Activated CD8-positive, alpha-beta memory T cell treated with anti-CD3 and anti-CD28 coated beads, Interleukin-2, amount 10 ng/mL, durations not matched to agents 7 days and 5 days (primary cell): ENCODE results near the gene ADAM12. TPM values are rescaled to one million over a fixed set of nuclear protein-coding genes. Genes with fewer than 3 reads are reported as not detected.
"Not testable (repeated sequence)": the region's sequence is repeated elsewhere in the genome, so short reads cannot be mapped to it uniquely, and the experiment has no call there.

Experiments used
- ATAC-seq: fragments of 150-1000 bp; cut with Tn5 transposase; one replicate; pipeline ENCODE4 v1.10.0; 2021; ENCODE audit warnings: moderate library complexity
- CTCF ChIA-PET: fragments of 350-600 bp; sonication (Branson Sonifier 250); formaldehyde crosslinking; loops from one replicate; lab custom pipeline; 2021; ENCODE audit warnings: antibody characterized with exemption; lab: Charles Lee
- DNase-seq: peaks from one replicate; pipeline ENCODE4 v3.0.0-alpha.2; 2020
- H3K27ac Mint-ChIP-seq: one replicate; pipeline ENCODE4 v1.8.0; 2021; ENCODE audit warnings: mild to moderate bottlenecking, mixed read lengths
- H3K27me3 Mint-ChIP-seq: one replicate; pipeline ENCODE4 v1.8.0; 2021; ENCODE audit warnings: mixed read lengths
- H3K36me3 Mint-ChIP-seq: one replicate; pipeline ENCODE4 v1.8.0; 2021; ENCODE audit warnings: mild to moderate bottlenecking, mixed read lengths
- H3K4me1 Mint-ChIP-seq: one replicate; pipeline ENCODE4 v1.8.0; 2021; ENCODE audit warnings: mixed read lengths
- H3K4me3 Mint-ChIP-seq: one replicate; pipeline ENCODE4 v1.8.0; 2021; ENCODE audit warnings: mild to moderate bottlenecking, moderate library complexity, mixed read lengths
- H3K9me3 Mint-ChIP-seq: one replicate; pipeline ENCODE4 v1.8.0; 2022; ENCODE audit warnings: low read depth, mixed read lengths
- total RNA-seq, 2 experiments: library from RNA; stranded (reverse); gene quantifications; one replicate each; pipeline ENCODE4 v1.2.3, GENCODE V29; 2021

Gene ADAM12
- total RNA-seq, 2 experiments from 2014 or later = 0.67 TPM; not detected in 1

- DNase-seq = no peak
- H3K4me3 Mint-ChIP-seq = no peak overlapping the region
- no peaks in the 10 kb centered on the region for H3K36me3 Mint-ChIP-seq
- H3K27ac Mint-ChIP-seq = no peak overlapping the region
- H3K9me3 Mint-ChIP-seq = peaks cover 5% of the 10 kb centered on the region
- H3K27me3 Mint-ChIP-seq = no peaks in the 10 kb centered on the region
- CTCF ChIA-PET = no interaction called here
- no peak for ATAC-seq
- H3K4me1 Mint-ChIP-seq = no peaks in the 10 kb centered on the region
Measured at GRCh38 chr10:126177417-126178030, 210.8 kb downstream of the ADAM12 start.

- CTCF ChIA-PET = no interaction called here
- no peak for ATAC-seq
Measured at GRCh38 chr10:126175641-126176262, 212.5 kb downstream of the ADAM12 start.

GRCh38 chr10:126172755-126173154 lies 215.5 kb downstream of the ADAM12 start:
- DNase-seq, CTCF ChIA-PET, H3K27me3 Mint-ChIP-seq, H3K4me1 Mint-ChIP-seq, H3K36me3 Mint-ChIP-seq, H3K9me3 Mint-ChIP-seq, H3K4me3 Mint-ChIP-seq, H3K27ac Mint-ChIP-seq, ATAC-seq: not testable (repeated sequence)

More at GRCh38 chr10:126175641-126176262, 212.5 kb downstream of the ADAM12 start:
- no peak for DNase-seq
- H3K27ac Mint-ChIP-seq = no peak overlapping the region
- H3K4me3 Mint-ChIP-seq = no peak overlapping the region
- peaks cover 5% of the 10 kb centered on the region for H3K9me3 Mint-ChIP-seq
- no peaks in the 10 kb centered on the region for H3K27me3 Mint-ChIP-seq
- no peaks in the 10 kb centered on the region for H3K36me3 Mint-ChIP-seq
- H3K4me1 Mint-ChIP-seq = no peaks in the 10 kb centered on the region

GRCh38 chr10:126171555-126171954 lies 216.7 kb downstream of the ADAM12 start:
- Mint-ChIP-seq H3K9me3 (peaks cover 12% of the 10 kb centered on the region), H3K4me1 (no peaks in the 10 kb centered on the region), H3K36me3 (no peaks in the 10 kb centered on the region), H3K27ac (no peak overlapping the region), H3K4me3 (no peak overlapping the region), H3K27me3 (no peaks in the 10 kb centered on the region)
- no peak for ATAC-seq
- DNase-seq = no peak
- CTCF ChIA-PET = no interaction called here

GRCh38 chr10:126170776-126171175 lies 217.5 kb downstream of the ADAM12 start:
- CTCF ChIA-PET = no interaction called here
- no peak for DNase-seq
- no peak overlapping the region for H3K27ac Mint-ChIP-seq
- ATAC-seq = no peak
- peaks cover 12% of the 10 kb centered on the region for H3K9me3 Mint-ChIP-seq
- no peaks in the 10 kb centered on the region for H3K36me3 Mint-ChIP-seq
- H3K4me3 Mint-ChIP-seq = no peak overlapping the region
- H3K27me3 Mint-ChIP-seq = no peaks in the 10 kb centered on the region
- H3K4me1 Mint-ChIP-seq = no peaks in the 10 kb centered on the region

- DNase-seq (no peak), ATAC-seq (no peak)
- CTCF ChIA-PET = no interaction called here
- Mint-ChIP-seq H3K4me1 (no peaks in the 10 kb centered on the region), H3K36me3 (no peaks in the 10 kb centered on the region), H3K27ac (no peak overlapping the region), H3K27me3 (no peaks in the 10 kb centered on the region), H3K9me3 (peaks cover 12% of the 10 kb centered on the region), H3K4me3 (no peak overlapping the region)
Measured at GRCh38 chr10:126170371-126170770, 217.9 kb downstream of the ADAM12 start.

- CTCF ChIA-PET = interaction anchor here (0.6 kb wide), 1 partner anchor 307 kb away, joined by 3 read pairs; no protein-coding TSS in a partner anchor
- no peaks in the 10 kb centered on the region for H3K36me3 Mint-ChIP-seq
- no peaks in the 10 kb centered on the region for H3K27me3 Mint-ChIP-seq
- DNase-seq = no peak
- H3K9me3 Mint-ChIP-seq = peaks cover 12% of the 10 kb centered on the region
- H3K27ac Mint-ChIP-seq = no peak overlapping the region
- no peak for ATAC-seq
- H3K4me1 Mint-ChIP-seq = no peaks in the 10 kb centered on the region
- no peak overlapping the region for H3K4me3 Mint-ChIP-seq
Measured at GRCh38 chr10:126169899-126170298, 218.4 kb downstream of the ADAM12 start.

GRCh38 chr10:126166797-126167196 lies 221.5 kb downstream of the ADAM12 start:
- Mint-ChIP-seq H3K36me3 (no peaks in the 10 kb centered on the region), H3K4me3 (no peak overlapping the region), H3K27ac (no peak overlapping the region), H3K27me3 (no peaks in the 10 kb centered on the region), H3K9me3 (peaks cover 6% of the 10 kb centered on the region), H3K4me1 (no peaks in the 10 kb centered on the region)
- CTCF ChIA-PET = no interaction called here
- DNase-seq (no peak), ATAC-seq (no peak)

GRCh38 chr10:126165874-126166273 lies 222.4 kb downstream of the ADAM12 start:
- H3K4me3 Mint-ChIP-seq = no peak overlapping the region
- H3K4me1 Mint-ChIP-seq = no peaks in the 10 kb centered on the region
- DNase-seq = no peak
- H3K27ac Mint-ChIP-seq = no peak overlapping the region
- CTCF ChIA-PET = no interaction called here
- H3K27me3 Mint-ChIP-seq = no peaks in the 10 kb centered on the region
- no peaks in the 10 kb centered on the region for H3K36me3 Mint-ChIP-seq
- ATAC-seq = no peak
- H3K9me3 Mint-ChIP-seq = peaks cover 6% of the 10 kb centered on the region

GRCh38 chr10:126163506-126163905 lies 224.8 kb downstream of the ADAM12 start:
- Mint-ChIP-seq H3K27me3 (no peaks in the 10 kb centered on the region), H3K4me1 (no peaks in the 10 kb centered on the region)
- CTCF ChIA-PET = no interaction called here

GRCh38 chr10:126161691-126162090 lies 226.6 kb downstream of the ADAM12 start:
- ATAC-seq (no peak), DNase-seq (no peak)
- peaks cover under 1% of the 10 kb centered on the region for H3K9me3 Mint-ChIP-seq
- H3K27me3 Mint-ChIP-seq = no peaks in the 10 kb centered on the region
- CTCF ChIA-PET = no interaction called here
- no peak overlapping the region for H3K27ac Mint-ChIP-seq
- no peak overlapping the region for H3K4me3 Mint-ChIP-seq
- no peaks in the 10 kb centered on the region for H3K36me3 Mint-ChIP-seq
- H3K4me1 Mint-ChIP-seq = no peaks in the 10 kb centered on the region

More at GRCh38 chr10:126163506-126163905, 224.8 kb downstream of the ADAM12 start:
- Mint-ChIP-seq H3K4me3 (no peak overlapping the region), H3K27ac (no peak overlapping the region), H3K9me3 (peaks cover 4% of the 10 kb centered on the region), H3K36me3 (no peaks in the 10 kb centered on the region)
- no peak for ATAC-seq
- no peak for DNase-seq

- CTCF ChIA-PET = no interaction called here
- Mint-ChIP-seq H3K27ac (no peak overlapping the region), H3K9me3 (no peaks in the 10 kb centered on the region), H3K27me3 (no peaks in the 10 kb centered on the region), H3K4me1 (no peaks in the 10 kb centered on the region), H3K36me3 (no peaks in the 10 kb centered on the region), H3K4me3 (no peak overlapping the region)
- ATAC-seq (no peak), DNase-seq (no peak)
Measured at GRCh38 chr10:126160971-126161630, 227.2 kb downstream of the ADAM12 start.

GRCh38 chr10:126160571-126160970 lies 227.7 kb downstream of the ADAM12 start:
- Mint-ChIP-seq H3K4me1 (no peaks in the 10 kb centered on the region), H3K4me3 (no peak overlapping the region), H3K27ac (no peak overlapping the region), H3K36me3 (no peaks in the 10 kb centered on the region), H3K9me3 (no peaks in the 10 kb centered on the region), H3K27me3 (no peaks in the 10 kb centered on the region)
- no peak for DNase-seq
- CTCF ChIA-PET = no interaction called here
- ATAC-seq = no peak
